Activated CD8-positive, alpha-beta T cell treated with anti-CD3 and anti-CD28 coated beads, Interleukin-2, amount 10 ng/mL, durations not matched to agents 7 days and 5 days (primary cell): ENCODE measurements around the gene CDC123. TPM values are rescaled to one million over a fixed set of nuclear protein-coding genes. Genes with fewer than 3 reads are reported as not detected.
A peak's percentile ranks its signal among the peaks of the same experiment; 100 is the strongest.
"Not testable (repeated sequence)": the region's sequence is repeated elsewhere in the genome, so short reads cannot be mapped to it uniquely, and the experiment has no call there.

ENCODE experiments used
- ATAC-seq: fragments of 150-1000 bp; cut with Tn5 transposase; one replicate; pipeline ENCODE4 v1.10.0; 2021; ENCODE audit warnings: moderate library complexity
- CTCF ChIA-PET: fragments of 350-600 bp; sonication (Branson Sonifier 250); formaldehyde crosslinking; loops from one replicate; lab custom pipeline; 2021; ENCODE audit warnings: antibody characterized with exemption; lab: Charles Lee
- POLR2A ChIA-PET: fragments of 350-600 bp; sonication (Branson Sonifier 250); formaldehyde crosslinking; loops from one replicate; lab custom pipeline; 2021; ENCODE audit warnings: antibody characterized with exemption; lab: Charles Lee
- DNase-seq: peaks from one replicate; pipeline ENCODE4 v3.0.0-alpha.2; 2020
- H3K27ac Mint-ChIP-seq: one replicate; pipeline ENCODE4 v1.8.0; 2021; ENCODE audit warnings: mild to moderate bottlenecking, mixed read lengths
- H3K27me3 Mint-ChIP-seq: one replicate; pipeline ENCODE4 v1.8.0; 2021; ENCODE audit warnings: low read depth, mixed read lengths
- H3K36me3 Mint-ChIP-seq: one replicate; pipeline ENCODE4 v1.8.0; 2021; ENCODE audit warnings: low read depth, mixed read lengths
- H3K4me1 Mint-ChIP-seq: one replicate; pipeline ENCODE4 v1.8.0; 2021; ENCODE audit warnings: low read depth, mixed read lengths
- H3K4me3 Mint-ChIP-seq: one replicate; pipeline ENCODE4 v1.8.0; 2021; ENCODE audit warnings: mild to moderate bottlenecking, mixed read lengths
- H3K9me3 Mint-ChIP-seq: one replicate; pipeline ENCODE4 v1.8.0; 2022; ENCODE audit warnings: mixed read lengths; ENCODE audit not compliant: insufficient read depth
- total RNA-seq, 2 experiments: library from RNA; stranded (reverse); gene quantifications; one replicate each; pipeline ENCODE4 v1.2.3, GENCODE V29; 2021

CDC123 gene
- total RNA-seq, 2 experiments from 2014 or later = 99.0 to 102 TPM

DNA sequence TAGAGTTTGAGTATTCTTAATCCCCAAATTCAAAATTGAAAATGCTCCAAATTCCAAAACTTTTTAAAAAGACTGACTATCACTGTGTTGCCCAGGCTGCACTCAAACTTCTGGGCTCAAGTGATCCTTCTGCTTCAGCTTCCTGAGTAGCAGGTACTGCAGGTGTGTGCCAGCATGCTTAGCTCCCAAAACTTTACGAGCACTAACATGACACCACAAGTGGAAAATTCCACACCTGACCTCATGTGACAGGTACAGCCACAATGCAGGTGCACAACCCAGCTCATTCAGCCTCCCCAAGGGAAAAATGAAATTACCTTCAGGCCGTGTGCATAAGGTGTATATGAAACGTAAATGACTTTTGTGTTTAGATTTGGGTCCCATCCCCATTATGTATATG is 16.5 kb downstream of the CDC123 start:
- ChIA-PET CTCF (interaction anchor here (0.7 to 0.9 kb wide), 2 partner anchors 14 to 19 kb away, joined by 3 read pairs; no protein-coding TSS in a partner anchor), POLR2A (no interaction called here)
- Mint-ChIP-seq H3K4me1 (peaks cover 16% of the 10 kb centered on the region), H3K4me3 (no peak overlapping the region), H3K36me3 (peaks cover 54% of the 10 kb centered on the region), H3K27me3 (no peaks in the 10 kb centered on the region), H3K27ac (no peak overlapping the region), H3K9me3 (no peaks in the 10 kb centered on the region)
- ATAC-seq (no peak), DNase-seq (no peak)

DNA sequence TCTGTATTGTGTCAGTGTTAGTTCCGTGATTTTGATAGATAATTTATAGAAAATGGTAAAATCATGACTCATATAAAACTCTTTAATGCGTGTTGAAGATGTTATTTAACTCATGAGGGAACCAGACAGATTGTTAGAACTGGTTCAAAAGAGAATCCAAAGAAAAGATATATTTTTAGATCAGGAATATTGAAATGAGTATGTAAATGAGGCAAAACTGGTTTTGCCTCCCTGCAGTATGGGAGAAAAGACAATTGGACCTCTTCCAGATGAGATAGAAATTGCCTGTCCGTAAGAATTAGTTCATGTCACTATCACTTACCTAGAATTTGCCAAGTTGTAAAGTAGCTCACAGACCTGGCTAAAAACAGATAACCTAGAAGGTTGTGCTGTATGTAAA is 17.6 kb downstream of the CDC123 start:
- no peaks in the 10 kb centered on the region for H3K27me3 Mint-ChIP-seq
- DNase-seq = no peak
- H3K27ac Mint-ChIP-seq = no peak overlapping the region
- peaks cover 50% of the 10 kb centered on the region for H3K36me3 Mint-ChIP-seq
- no peak for ATAC-seq
- POLR2A ChIA-PET = no interaction called here
- no peak overlapping the region for H3K4me3 Mint-ChIP-seq
- H3K9me3 Mint-ChIP-seq = no peaks in the 10 kb centered on the region
- CTCF ChIA-PET = interaction anchor here (0.7 to 5.1 kb wide), 11 partner anchors 11 to 861 kb away, joined by 3 to 102 read pairs (median 7); partner anchors contain the start of genes CDC123 and NUDT5
- peaks cover 14% of the 10 kb centered on the region for H3K4me1 Mint-ChIP-seq

DNA sequence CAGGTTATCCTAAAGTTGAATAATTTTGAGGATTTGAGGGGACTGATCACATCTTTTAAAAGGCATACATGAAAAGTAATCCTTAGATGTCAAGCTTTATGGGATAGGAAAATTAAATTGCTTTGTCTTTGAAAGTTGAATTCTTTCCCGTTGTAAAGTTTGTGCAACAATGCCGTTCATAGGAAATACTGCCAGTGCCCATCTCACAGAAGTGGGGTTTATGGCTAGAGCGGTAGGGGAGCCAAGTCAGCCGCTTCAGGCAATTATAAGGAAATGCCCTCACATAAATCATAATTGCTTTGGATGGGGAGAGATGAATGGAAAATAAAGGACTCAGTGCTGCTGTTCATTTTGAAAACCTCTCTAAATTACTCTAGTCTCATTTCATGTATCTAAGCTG is 18.1 kb downstream of the CDC123 start:
- H3K27me3 Mint-ChIP-seq = no peaks in the 10 kb centered on the region
- no peak overlapping the region for H3K4me3 Mint-ChIP-seq
- ChIA-PET POLR2A (interaction anchor here (2.3 kb wide), 1 partner anchor 18 kb away, joined by 9 read pairs; the partner anchor contains the start of genes CDC123 and NUDT5), CTCF (interaction anchor here (0.6 to 5.1 kb wide), 26 partner anchors 10 to 995 kb away, joined by 3 to 102 read pairs (median 4); partner anchors contain the start of genes CDC123 and NUDT5)
- ATAC-seq (no peak), DNase-seq (no peak)
- no peaks in the 10 kb centered on the region for H3K9me3 Mint-ChIP-seq
- H3K4me1 Mint-ChIP-seq = peaks cover 14% of the 10 kb centered on the region
- no peak overlapping the region for H3K27ac Mint-ChIP-seq
- H3K36me3 Mint-ChIP-seq = peaks cover 50% of the 10 kb centered on the region

DNA sequence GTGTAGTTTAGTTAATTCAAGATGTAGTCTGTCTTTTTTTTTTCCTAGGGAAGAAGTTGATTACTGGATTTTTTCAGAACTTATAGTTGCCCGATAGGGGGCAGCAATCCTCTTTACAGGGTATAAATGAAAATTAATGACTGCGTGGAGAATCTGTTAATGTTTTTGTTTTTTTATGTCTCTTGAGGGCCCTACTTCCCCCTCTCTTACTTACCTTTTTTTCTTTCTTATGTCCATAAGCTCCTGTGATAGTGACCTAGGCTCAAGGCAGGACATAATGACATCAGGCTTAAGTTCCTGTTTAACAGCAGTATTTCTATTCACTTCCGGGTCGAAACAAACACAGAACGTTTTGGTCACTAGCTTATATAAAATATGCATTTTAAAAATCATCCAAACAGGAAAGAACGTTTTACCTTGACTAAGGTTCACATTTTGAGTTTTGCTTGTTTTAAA is 18.8 kb downstream of the CDC123 start:
- Mint-ChIP-seq H3K4me3 (peak overlapping the region; percentile 34), H3K36me3 (peaks cover 50% of the 10 kb centered on the region), H3K27me3 (no peaks in the 10 kb centered on the region), H3K4me1 (peaks cover 14% of the 10 kb centered on the region), H3K9me3 (no peaks in the 10 kb centered on the region), H3K27ac (peak overlapping the region; percentile 85)
- POLR2A ChIA-PET = interaction anchor here (2.3 kb wide), 1 partner anchor 19 kb away, joined by 9 read pairs; the partner anchor contains the start of genes CDC123 and NUDT5
- ATAC-seq = peak; percentile 42
- DNase-seq = peak; percentile 65
- CTCF ChIA-PET = interaction anchor here (0.6 to 5.1 kb wide), 36 partner anchors 10 to 859 kb away, joined by 3 to 102 read pairs (median 4); partner anchors contain the start of genes CDC123 and NUDT5

DNA sequence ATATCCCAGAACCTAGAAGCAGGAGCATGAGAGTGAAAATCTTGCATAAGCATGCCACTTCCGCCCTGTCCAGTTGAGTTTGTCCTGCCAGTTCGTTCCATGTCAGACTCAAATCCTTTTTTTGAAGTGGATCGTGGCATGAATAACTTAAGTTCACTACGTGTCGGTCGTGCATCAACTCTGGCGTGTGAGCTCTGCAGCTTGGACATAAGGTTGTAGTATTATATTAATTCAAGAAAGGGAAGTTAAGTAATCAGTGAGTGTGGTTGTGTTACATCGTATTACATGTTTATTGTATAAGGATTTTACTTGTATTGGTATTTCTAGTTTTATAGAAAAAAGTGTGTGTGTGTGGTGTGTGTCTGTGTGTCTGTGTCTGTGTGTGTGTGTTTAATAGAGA is 23.0 kb downstream of the CDC123 start:
- H3K9me3 Mint-ChIP-seq = no peaks in the 10 kb centered on the region
- H3K27ac Mint-ChIP-seq = no peak overlapping the region
- DNase-seq = no peak
- no peak overlapping the region for H3K4me3 Mint-ChIP-seq
- POLR2A ChIA-PET = interaction anchor here (0.9 kb wide), 1 partner anchor 23 kb away, joined by 3 read pairs; the partner anchor contains the start of genes CDC123 and NUDT5
- H3K4me1 Mint-ChIP-seq = peaks cover 15% of the 10 kb centered on the region
- peaks cover 52% of the 10 kb centered on the region for H3K36me3 Mint-ChIP-seq
- no peak for ATAC-seq
- CTCF ChIA-PET = interaction anchor here (1.1 kb wide), 1 partner anchor 493 kb away, joined by 3 read pairs; no protein-coding TSS in a partner anchor
- H3K27me3 Mint-ChIP-seq = no peaks in the 10 kb centered on the region

DNA sequence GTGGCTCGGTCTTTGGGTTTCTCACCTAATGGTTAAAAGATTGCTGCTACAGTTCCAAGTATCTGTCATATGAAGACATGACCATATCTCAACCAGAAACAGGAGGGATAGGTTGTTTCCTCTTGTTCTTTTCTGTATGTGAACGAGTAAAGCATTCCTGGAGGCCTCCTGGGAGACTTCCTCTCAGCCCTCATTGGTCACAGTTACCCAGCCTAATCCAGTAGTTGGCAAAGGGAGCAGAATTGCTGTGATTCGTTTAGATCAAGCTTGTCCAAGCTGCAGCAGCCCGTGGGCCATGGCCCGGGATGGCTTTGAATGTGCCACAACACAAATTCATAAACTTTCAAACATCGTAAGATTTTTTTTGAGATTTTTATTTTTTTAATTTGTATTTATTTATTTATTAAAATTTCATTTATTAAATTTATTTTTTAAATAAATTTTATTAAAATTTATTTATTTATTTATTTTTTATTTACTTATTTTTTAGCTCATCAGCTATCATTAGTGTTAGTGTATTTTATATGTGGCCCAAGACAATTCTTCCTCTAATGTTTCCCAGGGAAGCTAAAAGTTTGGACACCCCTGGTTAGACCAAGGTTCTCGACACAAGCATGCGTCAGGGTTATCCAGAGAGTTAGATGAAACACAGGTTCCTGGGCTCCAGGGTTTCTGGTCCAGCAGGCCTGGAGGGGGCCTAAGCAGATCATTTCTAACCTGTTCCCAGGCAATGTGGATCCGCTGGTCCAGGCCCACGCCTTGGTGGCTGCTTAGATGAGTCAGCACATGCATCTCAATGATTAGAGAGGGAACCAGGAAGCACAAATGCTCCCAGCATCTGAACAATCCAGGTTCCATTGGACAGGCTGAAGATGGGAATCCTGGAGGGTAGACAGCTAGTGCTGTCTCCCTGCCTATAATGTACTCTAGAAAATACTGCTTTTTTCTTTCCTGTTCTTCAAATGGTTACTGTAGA is 25.6 kb downstream of the CDC123 start:
- Mint-ChIP-seq H3K27ac (no peak overlapping the region), H3K4me3 (no peak overlapping the region), H3K4me1 (peaks cover 2% of the 10 kb centered on the region), H3K9me3 (no peaks in the 10 kb centered on the region), H3K27me3 (no peaks in the 10 kb centered on the region), H3K36me3 (peaks cover 63% of the 10 kb centered on the region)
- DNase-seq = no peak
- ChIA-PET CTCF (interaction anchor here (1.0 to 1.5 kb wide), 2 partner anchors 21 to 561 kb away, joined by 3 read pairs; no protein-coding TSS in a partner anchor), POLR2A (no interaction called here)
- ATAC-seq = no peak

DNA sequence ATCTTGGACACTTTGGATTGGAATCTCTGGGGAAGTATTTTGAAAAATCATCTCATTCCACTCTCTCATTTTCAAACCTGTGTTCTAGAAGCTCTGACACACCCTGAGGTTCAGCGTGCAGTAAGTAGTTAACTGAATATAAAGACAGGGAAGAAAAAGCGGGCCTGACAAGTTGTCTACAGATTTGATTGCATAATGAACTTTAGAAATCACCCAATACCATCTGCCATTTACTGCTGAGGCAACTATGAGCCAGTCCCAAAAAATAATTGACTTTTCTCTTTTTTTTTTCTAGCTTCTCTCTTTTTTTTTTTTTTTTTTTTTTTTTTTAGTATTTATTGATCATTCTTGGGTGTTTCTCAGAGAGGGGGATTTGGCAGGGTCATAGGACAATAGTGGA is 29.5 kb downstream of the CDC123 start:
- POLR2A ChIA-PET = no interaction called here
- H3K4me1 Mint-ChIP-seq = peaks cover 2% of the 10 kb centered on the region
- no peak overlapping the region for H3K4me3 Mint-ChIP-seq
- H3K36me3 Mint-ChIP-seq = peaks cover 53% of the 10 kb centered on the region
- no peaks in the 10 kb centered on the region for H3K9me3 Mint-ChIP-seq
- DNase-seq = no peak
- ATAC-seq = no peak
- no peak overlapping the region for H3K27ac Mint-ChIP-seq
- CTCF ChIA-PET = interaction anchor here (1.1 to 2.8 kb wide), 2 partner anchors 11 to 485 kb away, joined by 3 to 21 read pairs; no protein-coding TSS in a partner anchor
- H3K27me3 Mint-ChIP-seq = no peaks in the 10 kb centered on the region

DNA sequence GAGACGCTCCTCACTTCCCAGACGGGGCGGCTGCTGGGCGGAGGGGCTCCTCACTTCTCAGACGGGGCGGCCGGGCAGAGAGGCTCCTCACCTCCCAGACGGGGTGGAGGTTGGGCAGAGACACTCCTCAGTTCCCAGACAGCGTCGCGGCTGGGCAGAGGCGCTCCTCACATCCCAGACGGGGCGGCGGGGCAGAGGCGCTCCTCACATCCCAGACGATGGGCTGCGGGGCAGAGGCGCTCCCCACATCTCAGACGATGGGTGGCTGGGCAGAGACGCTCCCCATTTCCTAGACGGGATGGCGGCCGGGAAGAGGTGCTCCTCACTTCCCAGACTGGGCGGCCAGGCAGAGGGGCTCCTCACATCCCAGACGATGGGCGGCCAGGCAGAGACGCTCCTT is 30.4 kb downstream of the CDC123 start:
- ATAC-seq, CTCF ChIA-PET, DNase-seq, POLR2A ChIA-PET, H3K27ac Mint-ChIP-seq, H3K4me3 Mint-ChIP-seq, H3K9me3 Mint-ChIP-seq, H3K27me3 Mint-ChIP-seq, H3K4me1 Mint-ChIP-seq: not testable (repeated sequence)
- peaks cover 52% of the 10 kb centered on the region for H3K36me3 Mint-ChIP-seq

DNA sequence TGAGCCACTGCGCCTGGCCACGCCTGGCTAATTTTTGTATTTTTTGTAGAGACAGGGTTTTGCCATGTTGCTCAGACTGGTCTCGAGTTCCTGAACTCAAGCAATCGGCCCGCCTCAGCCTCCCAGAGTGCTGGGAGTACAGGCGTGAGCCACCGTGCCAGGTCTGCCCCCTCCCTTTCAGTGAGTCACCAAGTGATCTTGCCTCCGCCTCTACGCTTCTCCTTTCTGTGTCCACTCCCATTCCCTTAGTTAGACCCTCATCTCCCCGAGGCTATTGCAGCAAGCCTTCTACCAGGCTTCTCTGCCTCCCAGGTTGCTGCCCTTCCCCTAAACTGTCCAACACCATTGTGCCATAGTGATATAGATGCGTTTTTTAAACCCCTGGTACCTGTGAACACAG is 32.9 kb downstream of the CDC123 start:
- no peak for ATAC-seq
- Mint-ChIP-seq H3K9me3 (no peaks in the 10 kb centered on the region), H3K27me3 (no peaks in the 10 kb centered on the region), H3K36me3 (peaks cover 48% of the 10 kb centered on the region), H3K4me3 (no peak overlapping the region), H3K27ac (no peak overlapping the region), H3K4me1 (no peaks in the 10 kb centered on the region)
- ChIA-PET CTCF (interaction anchor here (1.1 to 1.6 kb wide), 2 partner anchors 15 to 427 kb away, joined by 3 to 5 read pairs; no protein-coding TSS in a partner anchor), POLR2A (no interaction called here)
- DNase-seq = no peak

DNA sequence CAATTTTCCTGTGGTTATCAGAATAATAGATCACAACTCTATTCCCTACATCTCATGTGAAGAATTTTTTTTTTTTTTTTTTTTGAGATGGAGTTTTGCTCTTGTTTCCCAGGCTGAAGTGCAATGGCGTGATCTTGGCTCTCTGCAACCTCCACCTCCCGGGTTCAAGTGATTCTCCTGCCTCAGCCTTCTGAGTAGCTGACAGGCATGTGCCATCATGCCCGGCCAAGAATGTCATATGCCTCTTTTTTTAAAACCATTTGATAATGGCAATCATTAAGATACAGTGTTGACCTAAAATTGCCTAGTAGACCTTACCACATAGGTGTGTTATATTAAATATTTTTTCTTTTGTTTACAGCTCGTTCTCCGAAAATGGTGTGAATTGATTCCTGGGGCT is 38.7 kb downstream of the CDC123 start:
- H3K9me3 Mint-ChIP-seq, H3K4me1 Mint-ChIP-seq, DNase-seq, H3K27ac Mint-ChIP-seq, H3K4me3 Mint-ChIP-seq, ATAC-seq, CTCF ChIA-PET, H3K27me3 Mint-ChIP-seq: not testable (repeated sequence)
- POLR2A ChIA-PET = interaction anchor here (0.6 kb wide), 1 partner anchor 393 kb away, joined by 6 read pairs; no protein-coding TSS in a partner anchor
- peaks cover 43% of the 10 kb centered on the region for H3K36me3 Mint-ChIP-seq

DNA sequence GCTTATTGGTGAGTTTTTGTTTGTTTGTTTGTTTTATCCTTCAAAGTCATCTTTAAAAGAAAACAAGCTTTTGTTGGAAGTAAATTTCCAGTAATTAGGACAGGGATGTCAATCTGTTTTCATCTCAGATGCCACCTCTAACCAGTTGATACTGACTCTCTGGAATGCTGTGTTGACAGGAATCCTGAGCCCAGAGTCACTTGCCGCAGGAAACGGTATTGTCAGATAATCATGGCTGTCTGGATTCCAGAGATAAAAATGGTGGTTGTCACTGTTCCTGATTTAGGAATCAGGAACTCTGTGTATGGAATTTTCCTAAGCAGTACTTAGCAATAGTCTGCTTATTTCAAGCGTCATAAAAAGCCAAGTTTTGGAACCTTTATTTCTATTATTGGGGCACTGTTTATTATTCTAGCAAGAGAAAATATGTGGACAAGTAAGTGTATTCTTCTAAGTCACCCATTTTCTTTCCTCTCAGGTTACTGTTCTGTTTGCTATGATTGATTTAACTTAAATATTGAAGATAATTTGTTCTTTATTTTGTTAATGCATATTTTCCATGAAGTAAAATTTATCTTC is 39.2 kb downstream of the CDC123 start:
- H3K27me3 Mint-ChIP-seq = no peaks in the 10 kb centered on the region
- DNase-seq (no peak), ATAC-seq (no peak)
- ChIA-PET CTCF (no interaction called here), POLR2A (interaction anchor here (0.6 kb wide), 1 partner anchor 394 kb away, joined by 6 read pairs; no protein-coding TSS in a partner anchor)
- H3K4me1 Mint-ChIP-seq = no peaks in the 10 kb centered on the region
- H3K4me3 Mint-ChIP-seq = no peak overlapping the region
- peaks cover 44% of the 10 kb centered on the region for H3K36me3 Mint-ChIP-seq
- no peak overlapping the region for H3K27ac Mint-ChIP-seq
- H3K9me3 Mint-ChIP-seq = no peaks in the 10 kb centered on the region
